Measurements from ENCODE around the gene COL1A2. TPM values are rescaled to one million over a fixed set of nuclear protein-coding genes. Genes with fewer than 3 reads are reported as not detected.

The COL1A2 gene
- total RNA-seq, 2 experiments from 2014 or later: 0.28 to 0.33 TPM

GRCh38 chr7:94393246-94394108 lies 1.2 kb upstream of the COL1A2 start:
- no peak for DNase-seq
- no peaks in the 10 kb centered on the region for H3K9me3 ChIP-seq (ENCODE audit: control insufficient read depth in 1 of 2, insufficient read depth in 1 of 2, low read length in 2 of 2)
- H3K9me3 Mint-ChIP-seq: no peaks in the 10 kb centered on the region
- TF ChIP-seq CTCF (IDR thresholded peaks at IDR 0.05): no peak
- ATAC-seq (ENCODE audit: poor library complexity): no peak
- peaks cover 12% of the 10 kb centered on the region for H3K4me1 ChIP-seq (ENCODE audit: insufficient read depth, low read length)
- H3K4me3 Mint-ChIP-seq: no peak overlapping the region
- no peak overlapping the region for H3K27ac ChIP-seq (ENCODE audit: low read depth in 1 of 2, low read length in 2 of 2)
- CTCF ChIA-PET: no interaction called here
- peaks cover 10% of the 10 kb centered on the region for H3K4me1 Mint-ChIP-seq (ENCODE audit: low read depth)
- no peaks in the 10 kb centered on the region for H3K36me3 Mint-ChIP-seq (ENCODE audit: low read depth)
- intact Hi-C loops (cut with DNase I, micrococcal nuclease): no loop called here
- H3K27ac Mint-ChIP-seq: no peak overlapping the region
- H3K4me3 ChIP-seq (ENCODE audit: low read length): no peak overlapping the region
- POLR2A ChIA-PET: no interaction called here
- H3K27me3 ChIP-seq (ENCODE audit: control insufficient read depth in 1 of 2, insufficient read depth in 2 of 2, low read length in 2 of 2): peaks cover 19 to 35% of the 10 kb centered on the region in 2 experiments
- peaks cover 69% of the 10 kb centered on the region for H3K27me3 Mint-ChIP-seq
- H3K36me3 ChIP-seq (ENCODE audit: insufficient read depth, low read length): no peaks in the 10 kb centered on the region

GRCh38 chr7:94394109-94394436 lies 622 bp upstream of the COL1A2 start:
- CTCF ChIA-PET: no interaction called here
- Mint-ChIP-seq H3K36me3 (ENCODE audit: low read depth) (no peaks in the 10 kb centered on the region), H3K4me3 (no peak overlapping the region), H3K27ac (no peak overlapping the region), H3K4me1 (ENCODE audit: low read depth) (peaks cover 10% of the 10 kb centered on the region), H3K27me3 (peaks cover 65% of the 10 kb centered on the region), H3K9me3 (no peaks in the 10 kb centered on the region)
- H3K9me3 ChIP-seq (ENCODE audit: control insufficient read depth in 1 of 2, insufficient read depth in 1 of 2, low read length in 2 of 2): no peaks in the 10 kb centered on the region
- POLR2A ChIA-PET: no interaction called here
- intact Hi-C loops (cut with DNase I, micrococcal nuclease): no loop called here
- DNase-seq (no peak), ATAC-seq (ENCODE audit: poor library complexity) (no peak)
- H3K27ac ChIP-seq (ENCODE audit: low read depth in 1 of 2, low read length in 2 of 2): no peak overlapping the region
- H3K4me1 ChIP-seq (ENCODE audit: insufficient read depth, low read length): peaks cover 12% of the 10 kb centered on the region
- H3K36me3 ChIP-seq (ENCODE audit: insufficient read depth, low read length): no peaks in the 10 kb centered on the region
- H3K27me3 ChIP-seq (ENCODE audit: control insufficient read depth in 1 of 2, insufficient read depth in 2 of 2, low read length in 2 of 2): peaks cover 19 to 35% of the 10 kb centered on the region in 2 experiments
- no peak for TF ChIP-seq CTCF (IDR thresholded peaks at IDR 0.05)
- no peak overlapping the region for H3K4me3 ChIP-seq (ENCODE audit: low read length)

GRCh38 chr7:94395141-94396036 lies 694 bp downstream of the COL1A2 start:
- Mint-ChIP-seq H3K4me3 (peak overlapping the region; percentile 49), H3K9me3 (no peaks in the 10 kb centered on the region), H3K36me3 (ENCODE audit: low read depth) (no peaks in the 10 kb centered on the region), H3K4me1 (ENCODE audit: low read depth) (peaks cover 10% of the 10 kb centered on the region), H3K27me3 (peaks cover 65% of the 10 kb centered on the region), H3K27ac (no peak overlapping the region)
- peaks cover 19 to 39% of the 10 kb centered on the region in 2 experiments for H3K27me3 ChIP-seq (ENCODE audit: control insufficient read depth in 1 of 2, insufficient read depth in 2 of 2, low read length in 2 of 2)
- DNase-seq (peak in 3 of 14 experiments; percentile 15 to 43 (median 42)), ATAC-seq (ENCODE audit: poor library complexity) (no peak)
- H3K36me3 ChIP-seq (ENCODE audit: insufficient read depth, low read length): no peaks in the 10 kb centered on the region
- H3K4me1 ChIP-seq (ENCODE audit: insufficient read depth, low read length): peaks cover 12% of the 10 kb centered on the region
- CTCF ChIA-PET: interaction anchor here (1.0 kb wide), 1 partner anchor 8 kb away, joined by 3 read pairs; no protein-coding TSS in a partner anchor
- H3K9me3 ChIP-seq (ENCODE audit: control insufficient read depth in 1 of 2, insufficient read depth in 1 of 2, low read length in 2 of 2): no peaks in the 10 kb centered on the region
- no peak for TF ChIP-seq CTCF (IDR thresholded peaks at IDR 0.05)
- H3K4me3 ChIP-seq (ENCODE audit: low read length): no peak overlapping the region
- POLR2A ChIA-PET: no interaction called here
- intact Hi-C loops (cut with DNase I, micrococcal nuclease): no loop called here
- no peak overlapping the region for H3K27ac ChIP-seq (ENCODE audit: low read depth in 1 of 2, low read length in 2 of 2)

All from CD4-positive, alpha-beta T cell (primary cell).